ENCODE results near the gene RPS23. TPM values are rescaled to one million over a fixed set of nuclear protein-coding genes. Genes with fewer than 3 reads are reported as not detected.

Gene RPS23
- total and polyA plus RNA-seq, 2 donors from 2014 or later: 1,470 to 2,169 TPM

- intact Hi-C loops (cut with DNase I): no loop called here
- Histone ChIP-seq H3K9me3 (ENCODE audit: control insufficient read depth in 2 of 3, insufficient read depth in 1 of 3, low read length in 3 of 3) (no peaks in the 10 kb centered on the region), H3K27ac (ENCODE audit: low read depth in 2 of 2, low read length in 2 of 2) (no peak overlapping the region), H3K36me3 (ENCODE audit: control insufficient read depth in 2 of 3, insufficient read depth in 3 of 3, low read length in 3 of 3) (no peaks in the 10 kb centered on the region), H3K27me3 (ENCODE audit: control insufficient read depth, insufficient read depth, low read length) (no peaks in the 10 kb centered on the region), H3K9ac (ENCODE audit: low read length in 3 of 3) (no peak overlapping the region), H3K4me3 (ENCODE audit: low read length in 3 of 3) (no peak overlapping the region), H3K4me1 (ENCODE audit: control insufficient read depth in 2 of 3, insufficient read depth in 2 of 3, low read depth in 1 of 3, low read length in 3 of 3) (no peaks in the 10 kb centered on the region)
- TF ChIP-seq CTCF (IDR thresholded peaks at IDR 0.05; ENCODE audit: borderline replicate concordance, extremely low read depth, insufficient read depth): no peak
- no peak for FAIRE-seq
- DNase-seq: no peak
Observed at GRCh38 chr5:82290908-82291307, 12.8 kb upstream of the RPS23 start.

GRCh38 chr5:82290005-82290404 lies 11.9 kb upstream of the RPS23 start:
- no peaks in the 10 kb centered on the region for H3K27me3 ChIP-seq (ENCODE audit: control insufficient read depth, insufficient read depth, low read length)
- no peak overlapping the region for H3K27ac ChIP-seq (ENCODE audit: low read depth in 2 of 2, low read length in 2 of 2)
- no peak for DNase-seq
- no peak for TF ChIP-seq CTCF (IDR thresholded peaks at IDR 0.05; ENCODE audit: borderline replicate concordance, extremely low read depth, insufficient read depth)
- no peak overlapping the region for H3K9ac ChIP-seq (ENCODE audit: low read length in 3 of 3)
- no peaks in the 10 kb centered on the region for H3K9me3 ChIP-seq (ENCODE audit: control insufficient read depth in 2 of 3, insufficient read depth in 1 of 3, low read length in 3 of 3)
- intact Hi-C loops (cut with DNase I): no loop called here
- no peaks in the 10 kb centered on the region for H3K4me1 ChIP-seq (ENCODE audit: control insufficient read depth in 2 of 3, insufficient read depth in 2 of 3, low read depth in 1 of 3, low read length in 3 of 3)
- no peak for FAIRE-seq
- H3K4me3 ChIP-seq (ENCODE audit: low read length in 3 of 3): no peak overlapping the region
- H3K36me3 ChIP-seq (ENCODE audit: control insufficient read depth in 2 of 3, insufficient read depth in 3 of 3, low read length in 3 of 3): no peaks in the 10 kb centered on the region

- Histone ChIP-seq H3K4me1 (ENCODE audit: control insufficient read depth in 2 of 3, insufficient read depth in 2 of 3, low read depth in 1 of 3, low read length in 3 of 3) (no peaks in the 10 kb centered on the region), H3K9me3 (ENCODE audit: control insufficient read depth in 2 of 3, insufficient read depth in 1 of 3, low read length in 3 of 3) (no peaks in the 10 kb centered on the region), H3K27me3 (ENCODE audit: control insufficient read depth, insufficient read depth, low read length) (no peaks in the 10 kb centered on the region), H3K4me3 (ENCODE audit: low read length in 3 of 3) (no peak overlapping the region), H3K27ac (ENCODE audit: low read depth in 2 of 2, low read length in 2 of 2) (no peak overlapping the region), H3K36me3 (ENCODE audit: control insufficient read depth in 2 of 3, insufficient read depth in 3 of 3, low read length in 3 of 3) (no peaks in the 10 kb centered on the region), H3K9ac (ENCODE audit: low read length in 3 of 3) (no peak overlapping the region)
- intact Hi-C loops (cut with DNase I): no loop called here
- no peak for FAIRE-seq
- TF ChIP-seq CTCF (IDR thresholded peaks at IDR 0.05; ENCODE audit: borderline replicate concordance, extremely low read depth, insufficient read depth): no peak
- DNase-seq: no peak
Observed at GRCh38 chr5:82287625-82288024, 9.5 kb upstream of the RPS23 start.

- no peak overlapping the region for H3K27ac ChIP-seq (ENCODE audit: low read depth in 2 of 2, low read length in 2 of 2)
- TF ChIP-seq CTCF (IDR thresholded peaks at IDR 0.05; ENCODE audit: borderline replicate concordance, extremely low read depth, insufficient read depth): no peak
- FAIRE-seq (no peak), DNase-seq (no peak)
- no peaks in the 10 kb centered on the region for H3K27me3 ChIP-seq (ENCODE audit: control insufficient read depth, insufficient read depth, low read length)
- intact Hi-C loops (cut with DNase I): no loop called here
- H3K9me3 ChIP-seq (ENCODE audit: control insufficient read depth in 2 of 3, insufficient read depth in 1 of 3, low read length in 3 of 3): no peaks in the 10 kb centered on the region
- no peaks in the 10 kb centered on the region for H3K4me1 ChIP-seq (ENCODE audit: control insufficient read depth in 2 of 3, insufficient read depth in 2 of 3, low read depth in 1 of 3, low read length in 3 of 3)
- no peak overlapping the region for H3K9ac ChIP-seq (ENCODE audit: low read length in 3 of 3)
- no peaks in the 10 kb centered on the region for H3K36me3 ChIP-seq (ENCODE audit: control insufficient read depth in 2 of 3, insufficient read depth in 3 of 3, low read length in 3 of 3)
- H3K4me3 ChIP-seq (ENCODE audit: low read length in 3 of 3): no peak overlapping the region
Observed at GRCh38 chr5:82285206-82285605, 7.1 kb upstream of the RPS23 start.

Data from kidney (tissue), 14 donors.